HuH-7.5 (cell line): ENCODE data around the gene KLHDC7B.
"Not testable (repeated sequence)": the region's sequence is repeated elsewhere in the genome, so short reads cannot be mapped to it uniquely, and the experiment has no call there.

ENCODE experiments used
- DNase-seq: peaks from one replicate; pipeline ENCODE4 v3.0.0; 2011; ENCODE audit warnings: low spot score

The KLHDC7B gene

GRCh38 chr22:50517495-50518260 is 28.0 kb upstream of the KLHDC7B start:
- no peak for DNase-seq

- DNase-seq = no peak
These were observed 27.1 kb upstream of the KLHDC7B start for GRCh38 chr22:50518606-50519005.

- DNase-seq = no peak
These were observed 26.5 kb upstream of the KLHDC7B start for GRCh38 chr22:50519151-50519550.

- not testable (repeated sequence) for DNase-seq
These were observed 25.5 kb upstream of the KLHDC7B start for GRCh38 chr22:50520184-50520583.

GRCh38 chr22:50520826-50521453 is 24.8 kb upstream of the KLHDC7B start:
- no peak for DNase-seq

GRCh38 chr22:50521710-50522109 is 24.0 kb upstream of the KLHDC7B start:
- DNase-seq = no peak

- no peak for DNase-seq
These were observed 23.4 kb upstream of the KLHDC7B start for GRCh38 chr22:50522208-50522805.

GRCh38 chr22:50522806-50523438 is 22.8 kb upstream of the KLHDC7B start:
- DNase-seq = no peak

GRCh38 chr22:50523458-50523805 is 22.3 kb upstream of the KLHDC7B start:
- no peak for DNase-seq

GRCh38 chr22:50523806-50524675 is 21.7 kb upstream of the KLHDC7B start:
- DNase-seq = no peak

GRCh38 chr22:50524676-50525103 is 21.0 kb upstream of the KLHDC7B start:
- DNase-seq = peak; percentile 88

- DNase-seq = peak; percentile 100
These were observed 20.4 kb upstream of the KLHDC7B start, which contains the start of gene SCO2 for GRCh38 chr22:50525104-50525857. TSS of gene SCO2 (minus strand) at chr22:50525598. CDS start at chr22:50524411, 1,187 bp downstream.

GRCh38 chr22:50525858-50526107 is 19.9 kb upstream of the KLHDC7B start:
- DNase-seq = no peak

GRCh38 chr22:50526108-50526833 is 19.4 kb upstream of the KLHDC7B start:
- DNase-seq = peak; percentile 92

- peak; percentile 96 for DNase-seq
These were observed 18.6 kb upstream of the KLHDC7B start for GRCh38 chr22:50526834-50527801.

GRCh38 chr22:50527921-50528681 is 17.6 kb upstream of the KLHDC7B start:
- no peak for DNase-seq

- DNase-seq = no peak
These were observed 16.9 kb upstream of the KLHDC7B start for GRCh38 chr22:50528682-50529415.

GRCh38 chr22:50529416-50529896 is 16.2 kb upstream of the KLHDC7B start:
- no peak for DNase-seq
